ENCODE results near the gene GLIS1. TPM values are rescaled to one million over a fixed set of nuclear protein-coding genes. Genes with fewer than 3 reads are reported as not detected.

The GLIS1 gene
- total RNA-seq, 2 donors from 2014 or later = 2.6 TPM; not detected in 1

GRCh38 chr1:53665996-53666395 lies 73.0 kb downstream of the GLIS1 start:
- no peaks in the 10 kb centered on the region for H3K4me1 ChIP-seq (ENCODE audit: control insufficient read depth in 1 of 2, low read depth in 2 of 2)
- no peak for TF ChIP-seq CTCF (IDR thresholded peaks at IDR 0.05)
- no peak for DNase-seq (ENCODE audit: low spot score)

GRCh38 chr1:53663529-53664300 lies 75.2 kb downstream of the GLIS1 start:
- ATAC-seq (ENCODE audit: insufficient number of reproducible peaks, low FRiP score, low read depth) (no peak), DNase-seq (ENCODE audit: low spot score) (no peak)
- H3K4me1 ChIP-seq (ENCODE audit: control insufficient read depth in 1 of 2, low read depth in 2 of 2) = no peaks in the 10 kb centered on the region
- H3K9me3 ChIP-seq = no peaks in the 10 kb centered on the region
- no peaks in the 10 kb centered on the region for H3K36me3 ChIP-seq
- H3K27ac ChIP-seq = no peak overlapping the region
- H3K27me3 ChIP-seq (replicated peaks; ENCODE audit: insufficient read depth) = no peaks in the 10 kb centered on the region
- TF ChIP-seq CTCF (IDR thresholded peaks at IDR 0.05) = no peak
- H3K4me3 ChIP-seq = no peak overlapping the region

More at GRCh38 chr1:53665996-53666395, 73.0 kb downstream of the GLIS1 start:
- no peak overlapping the region for H3K4me3 ChIP-seq
- H3K36me3 ChIP-seq = no peaks in the 10 kb centered on the region
- no peak for ATAC-seq (ENCODE audit: insufficient number of reproducible peaks, low FRiP score, low read depth)
- no peaks in the 10 kb centered on the region for H3K27me3 ChIP-seq (replicated peaks; ENCODE audit: insufficient read depth)
- H3K9me3 ChIP-seq = no peaks in the 10 kb centered on the region
- no peak overlapping the region for H3K27ac ChIP-seq

GRCh38 chr1:53662951-53663350 lies 76.0 kb downstream of the GLIS1 start:
- Histone ChIP-seq H3K36me3 (no peaks in the 10 kb centered on the region), H3K4me1 (ENCODE audit: control insufficient read depth in 1 of 2, low read depth in 2 of 2) (no peaks in the 10 kb centered on the region), H3K4me3 (no peak overlapping the region), H3K27ac (no peak overlapping the region), H3K9me3 (no peaks in the 10 kb centered on the region), H3K27me3 (replicated peaks; ENCODE audit: insufficient read depth) (no peaks in the 10 kb centered on the region)
- ATAC-seq (ENCODE audit: insufficient number of reproducible peaks, low FRiP score, low read depth) = no peak
- no peak for TF ChIP-seq CTCF (IDR thresholded peaks at IDR 0.05)
- no peak for DNase-seq (ENCODE audit: low spot score)

- H3K27ac ChIP-seq = no peak overlapping the region
These were observed 76.8 kb downstream of the GLIS1 start for GRCh38 chr1:53662169-53662568.

GRCh38 chr1:53661496-53661895 lies 77.5 kb downstream of the GLIS1 start:
- no peak overlapping the region for H3K4me3 ChIP-seq
- no peak for ATAC-seq (ENCODE audit: insufficient number of reproducible peaks, low FRiP score, low read depth)

More at GRCh38 chr1:53662169-53662568, 76.8 kb downstream of the GLIS1 start:
- Histone ChIP-seq H3K4me3 (no peak overlapping the region), H3K9me3 (no peaks in the 10 kb centered on the region), H3K4me1 (ENCODE audit: control insufficient read depth in 1 of 2, low read depth in 2 of 2) (no peaks in the 10 kb centered on the region), H3K27me3 (replicated peaks; ENCODE audit: insufficient read depth) (no peaks in the 10 kb centered on the region), H3K36me3 (no peaks in the 10 kb centered on the region)
- DNase-seq (ENCODE audit: low spot score) (no peak), ATAC-seq (ENCODE audit: insufficient number of reproducible peaks, low FRiP score, low read depth) (no peak)
- no peak for TF ChIP-seq CTCF (IDR thresholded peaks at IDR 0.05)

More at GRCh38 chr1:53661496-53661895, 77.5 kb downstream of the GLIS1 start:
- no peaks in the 10 kb centered on the region for H3K9me3 ChIP-seq
- no peaks in the 10 kb centered on the region for H3K4me1 ChIP-seq (ENCODE audit: control insufficient read depth in 1 of 2, low read depth in 2 of 2)
- H3K27ac ChIP-seq = no peak overlapping the region
- no peaks in the 10 kb centered on the region for H3K27me3 ChIP-seq (replicated peaks; ENCODE audit: insufficient read depth)
- H3K36me3 ChIP-seq = no peaks in the 10 kb centered on the region
- no peak for DNase-seq (ENCODE audit: low spot score)
- TF ChIP-seq CTCF (IDR thresholded peaks at IDR 0.05) = no peak

All from thoracic aorta (tissue), 2 donors.